ENCODE results near the gene KMT5C. TPM values are rescaled to one million over a fixed set of nuclear protein-coding genes. Genes with fewer than 3 reads are reported as not detected.

KMT5C gene
- total RNA-seq, 2 donors from 2014 or later, result 73.1 to 80.6 TPM

DNA sequence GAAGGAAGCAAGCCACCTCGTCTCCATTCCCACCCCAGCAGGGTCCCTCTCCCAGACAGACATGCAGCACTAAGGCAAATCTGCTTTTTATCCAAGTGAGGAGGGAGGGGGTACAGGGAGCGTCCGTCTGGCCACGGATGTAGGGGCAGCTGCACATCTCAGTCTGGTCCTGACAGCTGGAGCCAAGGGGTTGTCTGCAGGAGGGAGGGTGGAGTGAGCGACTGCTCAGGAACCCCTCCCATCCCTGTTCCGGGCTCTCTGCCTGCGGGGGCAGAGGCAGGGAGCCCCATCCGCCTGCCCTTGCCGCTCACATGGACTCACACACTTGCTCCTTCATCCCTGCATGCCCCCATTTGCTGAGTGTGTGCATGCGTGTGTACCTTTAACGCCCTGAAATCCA, 39.5 kb downstream of the KMT5C start:
- Histone ChIP-seq H3K9ac (ENCODE audit: extremely low read depth, low read length, poor library complexity, severe bottlenecking) (no peak overlapping the region), H3K4me3 (ENCODE audit: low read length) (no peak overlapping the region), H3K36me3 (ENCODE audit: control insufficient read depth, insufficient read depth, low read length) (no peaks in the 10 kb centered on the region), H3K27me3 (ENCODE audit: control insufficient read depth, insufficient read depth, low read length, poor library complexity, severe bottlenecking) (peaks cover 4% of the 10 kb centered on the region), H3K9me3 (ENCODE audit: control insufficient read depth, low read length) (peaks cover 3% of the 10 kb centered on the region), H3K27ac (ENCODE audit: low read depth, low read length) (no peak overlapping the region), H3K4me1 (ENCODE audit: control insufficient read depth, insufficient read depth, low read length) (peaks cover 1% of the 10 kb centered on the region)
- Mint-ChIP-seq H3K36me3 (ENCODE audit: low read depth) (peaks cover 2% of the 10 kb centered on the region), H3K27ac (no peak overlapping the region), H3K4me1 (peaks cover 10% of the 10 kb centered on the region), H3K27me3 (ENCODE audit: insufficient read depth) (peaks cover 54% of the 10 kb centered on the region), H3K4me3 (no peak overlapping the region), H3K9me3 (no peaks in the 10 kb centered on the region)
- TF ChIP-seq, protein P1, sequence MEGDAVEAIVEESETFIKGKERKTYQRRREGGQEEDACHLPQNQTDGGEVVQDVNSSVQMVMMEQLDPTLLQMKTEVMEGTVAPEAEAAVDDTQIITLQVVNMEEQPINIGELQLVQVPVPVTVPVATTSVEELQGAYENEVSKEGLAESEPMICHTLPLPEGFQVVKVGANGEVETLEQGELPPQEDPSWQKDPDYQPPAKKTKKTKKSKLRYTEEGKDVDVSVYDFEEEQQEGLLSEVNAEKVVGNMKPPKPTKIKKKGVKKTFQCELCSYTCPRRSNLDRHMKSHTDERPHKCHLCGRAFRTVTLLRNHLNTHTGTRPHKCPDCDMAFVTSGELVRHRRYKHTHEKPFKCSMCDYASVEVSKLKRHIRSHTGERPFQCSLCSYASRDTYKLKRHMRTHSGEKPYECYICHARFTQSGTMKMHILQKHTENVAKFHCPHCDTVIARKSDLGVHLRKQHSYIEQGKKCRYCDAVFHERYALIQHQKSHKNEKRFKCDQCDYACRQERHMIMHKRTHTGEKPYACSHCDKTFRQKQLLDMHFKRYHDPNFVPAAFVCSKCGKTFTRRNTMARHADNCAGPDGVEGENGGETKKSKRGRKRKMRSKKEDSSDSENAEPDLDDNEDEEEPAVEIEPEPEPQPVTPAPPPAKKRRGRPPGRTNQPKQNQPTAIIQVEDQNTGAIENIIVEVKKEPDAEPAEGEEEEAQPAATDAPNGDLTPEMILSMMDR (conservative IDR thresholded peaks at IDR 0.05), result no peak
- 72 to 93% methylated on average over 5 to 11 of the region's 11 CpGs for WGBS, 2 experiments (ENCODE audit: insufficient coverage in 1 of 2, insufficient read length in 1 of 2)
- DNase-seq, result no peak

DNA sequence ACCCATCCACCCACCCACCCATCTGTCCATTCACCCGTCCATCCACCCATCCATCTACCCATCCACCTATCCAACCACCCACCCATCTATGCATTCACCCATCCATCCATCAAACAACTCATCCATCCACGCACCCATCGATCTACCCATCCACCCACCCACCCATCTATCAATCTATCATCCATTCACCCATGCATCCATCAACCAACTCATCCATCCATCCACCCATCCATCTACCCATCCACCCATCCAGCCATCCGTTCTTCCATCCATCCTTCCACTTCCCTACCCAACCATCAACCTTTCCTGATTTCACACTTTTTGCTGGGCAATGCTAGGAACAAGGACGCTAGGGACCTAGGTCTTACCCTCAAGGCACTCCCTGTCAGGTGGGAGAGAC, 42.3 kb downstream of the KMT5C start:
- Histone ChIP-seq H3K9me3 (ENCODE audit: control insufficient read depth, low read length) (peaks cover 3% of the 10 kb centered on the region), H3K4me1 (ENCODE audit: control insufficient read depth, insufficient read depth, low read length) (peaks cover under 1% of the 10 kb centered on the region), H3K27me3 (ENCODE audit: control insufficient read depth, insufficient read depth, low read length, poor library complexity, severe bottlenecking) (peaks cover 4% of the 10 kb centered on the region), H3K27ac (ENCODE audit: low read depth, low read length) (no peak overlapping the region), H3K9ac (ENCODE audit: extremely low read depth, low read length, poor library complexity, severe bottlenecking) (no peak overlapping the region), H3K4me3 (ENCODE audit: low read length) (no peak overlapping the region), H3K36me3 (ENCODE audit: control insufficient read depth, insufficient read depth, low read length) (peaks cover 7% of the 10 kb centered on the region)
- no peak for DNase-seq
- H3K36me3 Mint-ChIP-seq (ENCODE audit: low read depth), result peaks cover 13% of the 10 kb centered on the region
- no peak overlapping the region for H3K27ac Mint-ChIP-seq
- no peaks in the 10 kb centered on the region for H3K9me3 Mint-ChIP-seq
- WGBS, 2 experiments (ENCODE audit: insufficient coverage in 1 of 2, insufficient read length in 1 of 2), result 89 to 93% methylated on average over 5 of the region's 5 CpGs
- peaks cover 42% of the 10 kb centered on the region for H3K27me3 Mint-ChIP-seq (ENCODE audit: insufficient read depth)
- peaks cover 16% of the 10 kb centered on the region for H3K4me1 Mint-ChIP-seq
- TF ChIP-seq, protein P1 (conservative IDR thresholded peaks at IDR 0.05), result no peak
- H3K4me3 Mint-ChIP-seq, result peak overlapping the region; percentile 98

DNA sequence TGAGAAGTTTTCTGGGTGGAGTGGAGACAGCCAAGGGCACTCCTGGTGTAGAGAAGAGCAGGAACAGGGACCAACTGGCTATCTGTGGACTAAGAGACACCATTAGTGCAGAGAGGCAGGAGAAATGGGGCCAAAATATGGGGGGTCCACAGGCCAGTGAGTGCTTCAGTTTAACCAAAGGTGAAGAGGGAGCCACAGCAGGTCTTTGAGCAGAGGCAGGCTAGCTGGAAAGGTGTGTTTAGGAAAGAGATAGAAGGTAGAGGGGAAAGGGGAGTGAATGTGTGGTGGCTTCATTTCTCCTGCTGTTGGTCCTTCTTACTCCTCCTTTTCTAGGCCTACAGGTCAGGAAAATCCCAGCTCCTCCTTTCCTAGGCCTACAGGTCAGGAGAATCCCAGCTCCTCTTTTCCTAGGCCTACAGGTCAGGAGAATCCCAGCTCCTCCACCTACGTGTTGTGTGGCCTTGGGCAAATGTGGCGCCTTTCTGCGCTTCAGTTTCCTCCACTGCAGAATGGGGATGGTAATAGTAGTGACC, 42.9 kb downstream of the KMT5C start:
- H3K36me3 Mint-ChIP-seq (ENCODE audit: low read depth), result peaks cover 19% of the 10 kb centered on the region
- H3K4me3 Mint-ChIP-seq, result peak overlapping the region; percentile 98
- Histone ChIP-seq H3K27ac (ENCODE audit: low read depth, low read length) (no peak overlapping the region), H3K4me3 (ENCODE audit: low read length) (no peak overlapping the region), H3K27me3 (ENCODE audit: control insufficient read depth, insufficient read depth, low read length, poor library complexity, severe bottlenecking) (peaks cover under 1% of the 10 kb centered on the region), H3K9ac (ENCODE audit: extremely low read depth, low read length, poor library complexity, severe bottlenecking) (no peak overlapping the region), H3K36me3 (ENCODE audit: control insufficient read depth, insufficient read depth, low read length) (peaks cover 13% of the 10 kb centered on the region), H3K9me3 (ENCODE audit: control insufficient read depth, low read length) (peaks cover 3% of the 10 kb centered on the region), H3K4me1 (ENCODE audit: control insufficient read depth, insufficient read depth, low read length) (peaks cover 6% of the 10 kb centered on the region)
- no peak for DNase-seq
- TF ChIP-seq, protein P1 (conservative IDR thresholded peaks at IDR 0.05), result no peak
- peaks cover 22% of the 10 kb centered on the region for H3K4me1 Mint-ChIP-seq
- H3K27me3 Mint-ChIP-seq (ENCODE audit: insufficient read depth), result peaks cover 39% of the 10 kb centered on the region
- no peak overlapping the region for H3K27ac Mint-ChIP-seq
- H3K9me3 Mint-ChIP-seq, result no peaks in the 10 kb centered on the region
- WGBS, 2 experiments (ENCODE audit: insufficient coverage in 1 of 2, insufficient read length in 1 of 2), result 95 to 100% methylated on average over 3 of the region's 3 CpGs

Data from endodermal cell (in vitro differentiated cells).